GM15510 (cell line): ENCODE measurements around the gene XKR8.

ENCODE experiments used
- POLR2A ChIP-seq: IDR thresholded peaks from 3 replicates; pipeline ENCODE4 v1.6.1; 2011; ENCODE audit warnings: borderline replicate concordance; ENCODE audit not compliant: insufficient read length; ENCODE audit errors: extremely low read depth

The XKR8 gene

DNA sequence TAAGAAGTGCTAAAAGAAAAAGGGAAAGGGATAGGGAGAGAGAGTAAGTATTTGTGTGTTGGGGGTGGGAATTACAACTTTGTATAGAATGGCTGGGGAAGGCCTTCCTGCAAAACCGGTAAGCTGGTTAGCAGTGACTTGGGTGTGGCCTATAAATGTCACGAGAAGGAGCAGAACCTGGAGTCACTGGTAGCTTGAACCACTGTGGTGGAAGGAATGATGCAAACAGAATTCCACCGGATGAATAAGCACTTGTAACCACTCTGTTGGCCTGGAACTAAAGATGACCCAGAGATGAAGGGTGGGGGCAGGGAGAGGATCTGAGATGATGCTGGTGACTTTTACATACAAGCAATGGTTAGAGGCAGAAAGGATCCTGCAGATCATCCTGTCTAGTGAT, 8.9 kb downstream of the XKR8 start:
- TF ChIP-seq POLR2A: no peak

DNA sequence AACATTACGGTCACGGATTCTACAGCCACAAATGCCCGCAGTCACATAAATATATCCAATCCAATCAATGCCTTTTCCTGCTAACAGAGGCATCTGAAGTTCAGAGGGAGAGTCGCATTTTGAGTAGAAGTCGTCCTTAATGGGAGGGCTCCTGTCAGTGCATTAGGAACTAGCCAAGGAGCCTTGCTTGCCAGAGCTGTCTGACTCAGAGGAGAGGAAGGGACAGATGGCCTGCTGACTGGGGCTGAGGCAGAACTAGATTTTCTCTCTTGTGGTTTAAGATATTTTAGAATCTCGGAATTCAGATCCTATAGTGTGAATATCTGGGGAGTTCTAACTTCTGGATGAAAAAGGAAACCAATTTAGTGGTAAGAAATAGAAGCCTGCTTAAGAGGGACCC, 10.6 kb downstream of the XKR8 start:
- no peak for TF ChIP-seq POLR2A

DNA sequence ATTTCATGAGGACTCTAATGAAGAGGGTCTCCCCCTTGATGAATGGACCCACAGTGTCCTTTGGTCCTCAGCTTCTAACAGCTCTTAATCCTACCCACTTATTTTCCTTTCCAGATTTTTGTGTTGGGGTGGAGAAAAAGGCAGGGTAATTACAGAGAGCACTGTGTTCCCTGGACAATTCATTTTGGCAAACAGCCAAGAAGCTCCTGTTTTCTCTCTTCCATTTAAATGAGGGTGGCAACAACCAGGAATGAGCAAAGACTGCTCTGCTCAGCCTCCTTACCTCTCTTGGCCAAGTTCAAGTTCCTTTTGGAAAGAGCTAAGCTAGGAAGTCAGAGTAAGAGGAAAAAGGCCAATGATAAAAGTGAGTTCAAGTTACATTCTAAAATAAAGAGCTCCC, 11.9 kb downstream of the XKR8 start:
- no peak for TF ChIP-seq POLR2A

DNA sequence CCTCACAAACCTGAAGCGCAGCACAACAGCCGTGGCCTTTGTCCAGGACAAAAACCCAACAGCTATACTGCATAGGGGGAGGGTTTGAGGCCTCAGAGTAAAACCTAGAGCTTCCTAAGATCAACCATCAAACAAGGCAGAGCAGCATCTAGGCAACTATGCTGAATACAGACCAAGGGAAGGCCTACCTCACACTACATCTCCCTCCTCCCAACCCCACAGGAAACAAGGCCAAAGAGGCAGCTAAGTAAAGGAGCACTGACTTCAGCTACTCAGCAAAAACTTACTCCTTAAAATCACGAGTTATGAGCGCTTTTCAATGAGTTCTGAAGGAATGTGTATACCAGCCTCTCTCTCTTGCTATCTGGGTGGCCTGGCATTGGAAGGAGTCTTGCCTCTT, 12.4 kb downstream of the XKR8 start:
- no peak for TF ChIP-seq POLR2A

DNA sequence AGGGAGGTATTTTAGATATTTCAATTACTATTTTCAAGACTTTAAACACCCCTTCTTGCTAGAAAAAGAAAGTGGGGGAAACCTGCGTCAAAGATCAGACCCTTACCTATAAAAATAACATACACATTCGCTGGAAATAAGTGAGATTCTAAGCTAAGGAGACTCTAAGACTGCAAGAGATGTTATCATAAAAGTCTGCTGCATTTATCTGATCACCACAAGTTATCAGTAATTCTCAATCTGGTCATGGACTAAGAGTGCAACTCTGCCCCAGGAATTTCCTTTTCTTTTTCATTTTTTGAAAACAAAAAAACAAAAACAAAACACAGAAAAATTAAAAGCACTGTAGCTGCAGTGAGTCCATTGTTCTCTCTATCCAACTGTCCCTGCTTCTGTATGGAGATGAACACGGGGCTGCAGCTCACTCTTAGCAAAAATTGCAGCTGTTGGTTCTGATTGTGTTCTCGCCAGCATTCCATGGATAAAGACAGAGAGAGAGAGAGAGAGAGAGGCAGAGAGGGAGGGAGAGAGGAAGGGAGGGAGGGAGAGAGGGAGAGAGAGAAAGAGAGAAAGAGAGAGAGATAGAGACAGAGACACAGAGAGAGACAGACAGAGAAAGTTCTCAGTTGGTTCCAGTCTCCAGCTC, 14.1 kb downstream of the XKR8 start:
- TF ChIP-seq POLR2A: no peak

DNA sequence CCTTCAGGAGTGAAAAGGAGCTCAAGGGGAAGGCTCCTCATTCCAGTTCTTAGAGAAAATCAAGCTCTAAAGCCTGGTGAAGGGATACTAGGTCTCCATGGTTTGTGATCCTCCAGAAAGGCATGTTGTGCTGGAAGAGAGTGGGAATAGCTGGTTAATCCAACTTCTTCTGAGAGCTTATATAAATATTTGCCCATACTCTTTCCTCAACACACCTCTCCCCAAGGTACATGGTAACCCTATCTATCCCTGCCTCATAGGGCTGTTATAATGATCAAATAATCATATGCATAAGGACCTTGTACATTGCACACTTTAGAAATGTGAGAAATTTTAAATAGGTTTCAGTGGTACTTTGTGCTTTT, 14.6 kb downstream of the XKR8 start:
- no peak for TF ChIP-seq POLR2A

DNA sequence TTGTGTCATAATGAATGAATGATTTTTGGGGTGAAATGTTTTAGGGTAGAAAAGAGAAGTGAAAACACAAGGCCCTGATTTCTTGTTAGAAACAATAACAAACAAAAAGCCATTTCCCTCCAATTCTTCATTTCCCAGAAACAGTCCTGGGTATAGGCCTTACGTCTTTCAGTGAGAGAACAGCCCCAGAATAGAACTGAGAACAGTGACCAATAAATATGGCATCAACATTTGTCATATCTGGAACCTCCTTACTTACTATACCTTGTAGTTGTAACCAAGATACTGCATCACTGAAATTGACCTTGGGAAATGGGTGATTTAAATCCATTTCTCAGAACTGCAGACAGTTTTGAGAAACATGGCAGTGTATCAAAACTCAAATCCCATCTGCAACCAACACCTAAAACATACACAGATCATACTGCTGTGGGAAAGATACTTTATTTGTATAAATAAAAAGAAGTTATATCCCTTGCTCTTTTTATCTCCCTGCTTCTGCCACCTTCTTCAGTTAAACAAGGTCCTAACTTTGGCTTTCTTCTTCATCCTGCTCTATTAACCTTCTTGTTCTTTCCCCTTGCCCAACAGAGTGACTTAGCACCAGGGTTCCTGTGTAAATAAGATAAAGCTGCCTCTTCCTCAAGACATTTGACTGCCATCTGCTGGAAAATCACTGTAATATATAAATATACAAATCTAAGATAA, 19.5 kb downstream of the XKR8 start:
- no peak for TF ChIP-seq POLR2A

DNA sequence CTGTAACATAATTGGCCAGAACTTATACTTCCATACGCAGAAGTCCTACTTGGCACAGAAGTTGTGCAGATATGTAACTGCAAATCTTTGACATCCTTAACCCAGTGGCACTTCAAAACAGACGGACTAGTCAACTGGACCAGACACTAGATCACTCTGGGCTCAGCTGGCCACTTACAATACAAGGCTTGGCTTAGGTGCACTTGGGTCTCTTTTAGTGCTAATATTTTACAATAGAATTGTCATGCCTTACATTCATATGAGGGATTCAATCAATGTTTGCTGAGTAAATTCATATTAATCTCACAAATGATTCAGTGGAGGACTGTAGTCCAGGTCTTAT, 20.1 kb downstream of the XKR8 start:
- TF ChIP-seq POLR2A: no peak

DNA sequence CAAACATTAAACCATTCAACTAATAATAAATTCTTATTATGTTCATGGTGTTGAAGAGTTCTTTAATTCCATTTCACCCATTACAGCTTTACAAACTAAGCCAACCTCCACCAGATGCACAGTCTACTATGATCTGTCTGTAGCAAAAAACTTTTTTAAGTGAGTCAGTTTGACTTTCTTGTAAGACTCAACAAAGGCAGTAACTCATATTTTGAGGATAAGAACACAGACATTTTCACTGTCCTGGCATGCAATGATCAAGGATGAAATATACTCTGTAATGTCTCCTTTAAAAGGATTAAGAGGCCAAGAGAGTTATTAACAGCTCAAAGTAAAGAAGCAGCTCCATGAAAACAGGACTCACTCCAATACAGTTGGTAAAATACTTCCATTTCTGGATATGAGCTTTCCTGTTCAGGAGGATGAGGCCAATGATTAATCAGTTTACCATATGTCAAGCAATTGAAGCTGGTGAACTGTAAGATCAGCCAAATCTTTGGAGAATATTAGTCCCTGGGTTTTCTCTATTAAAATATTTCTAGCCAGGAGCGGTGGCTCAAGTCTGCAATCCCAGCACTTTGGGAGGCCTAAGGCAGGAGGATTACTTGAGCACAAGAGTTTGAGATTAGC, 20.6 kb downstream of the XKR8 start:
- no peak for TF ChIP-seq POLR2A

DNA sequence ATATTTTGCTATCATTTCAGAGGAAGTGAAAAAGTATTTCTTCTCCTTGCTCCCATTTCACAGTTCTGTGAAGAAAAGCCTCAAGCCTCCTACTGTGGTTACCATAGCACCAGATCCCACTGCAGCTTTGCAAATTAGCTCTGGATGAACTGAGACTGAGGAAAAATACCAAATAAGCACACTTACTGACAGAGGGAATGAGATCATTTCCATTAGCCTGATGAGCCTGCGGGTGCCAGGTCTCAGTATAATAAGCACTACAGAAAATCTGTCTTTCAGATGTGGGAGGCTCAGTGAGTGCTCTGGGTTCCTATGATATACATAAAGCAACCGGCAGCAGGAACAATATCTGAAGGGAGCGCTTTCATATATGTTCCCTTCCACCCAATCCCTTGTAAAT, 21.4 kb downstream of the XKR8 start:
- TF ChIP-seq POLR2A: no peak

DNA sequence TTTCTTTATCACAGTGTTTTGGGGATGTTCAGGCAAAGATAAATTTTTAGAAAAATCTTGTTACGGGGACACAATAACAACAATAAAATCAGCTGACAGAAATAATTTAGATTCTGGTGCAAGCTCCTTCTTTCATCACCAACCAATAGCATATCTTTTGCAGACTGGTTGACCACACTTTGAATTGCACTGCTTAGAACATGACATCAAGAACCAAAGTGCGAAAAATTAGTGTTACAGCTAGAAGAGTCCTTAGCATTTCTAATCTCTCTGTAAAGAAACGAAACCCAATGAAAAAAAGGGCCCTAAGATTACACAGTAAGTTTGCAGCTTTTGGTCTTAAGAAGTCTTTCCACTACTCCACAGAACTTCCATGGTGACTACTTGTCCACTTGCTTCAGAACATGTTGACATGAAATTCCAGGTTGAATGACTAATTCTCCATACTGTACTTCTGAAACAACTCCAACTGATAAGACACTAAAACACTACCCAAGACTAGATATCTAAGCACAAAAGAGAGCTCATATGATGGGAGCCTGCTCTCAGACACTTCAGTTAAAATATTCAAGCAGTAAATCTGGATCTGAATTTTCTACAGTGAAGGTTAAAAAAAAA, 31.3 kb downstream of the XKR8 start:
- no peak for TF ChIP-seq POLR2A

DNA sequence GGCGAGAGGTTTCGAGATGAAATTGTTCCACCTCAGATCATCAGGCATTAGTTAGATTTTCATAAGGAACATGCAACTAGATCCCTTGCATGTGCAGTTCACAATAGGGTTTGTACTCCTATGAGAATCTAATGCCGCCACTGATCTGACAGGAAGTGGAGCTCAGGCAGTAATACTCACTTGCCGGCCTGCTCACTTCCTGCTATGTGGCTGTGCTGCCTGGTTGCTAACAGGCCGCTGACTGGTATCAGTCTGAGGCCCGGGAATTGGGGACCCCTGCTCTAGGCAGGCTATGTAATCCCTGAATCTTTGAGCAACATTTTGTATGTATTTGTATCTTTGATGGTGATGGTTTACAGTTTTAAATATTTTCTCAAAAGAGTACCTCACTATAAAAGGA, 32.5 kb downstream of the XKR8 start:
- TF ChIP-seq POLR2A: no peak

DNA sequence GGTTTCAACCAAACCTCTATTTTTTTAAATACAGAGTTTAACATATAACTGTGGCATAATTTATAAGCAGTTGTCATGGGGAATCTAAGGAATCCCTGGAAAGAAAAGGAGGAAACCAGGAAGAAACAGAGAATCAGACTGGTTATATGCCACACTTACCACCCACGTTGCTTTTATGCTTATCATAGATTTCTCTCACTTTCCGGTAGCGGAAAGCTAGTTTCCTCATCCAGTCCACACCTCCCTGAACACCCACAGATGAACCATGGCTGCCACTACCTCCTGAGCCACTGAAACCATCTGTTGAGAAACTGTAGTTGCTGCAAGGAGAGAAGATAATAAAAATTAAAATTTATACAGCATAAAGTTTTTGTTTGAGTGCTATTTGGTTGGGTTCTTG, 33.5 kb downstream of the XKR8 start:
- TF ChIP-seq POLR2A: no peak

DNA sequence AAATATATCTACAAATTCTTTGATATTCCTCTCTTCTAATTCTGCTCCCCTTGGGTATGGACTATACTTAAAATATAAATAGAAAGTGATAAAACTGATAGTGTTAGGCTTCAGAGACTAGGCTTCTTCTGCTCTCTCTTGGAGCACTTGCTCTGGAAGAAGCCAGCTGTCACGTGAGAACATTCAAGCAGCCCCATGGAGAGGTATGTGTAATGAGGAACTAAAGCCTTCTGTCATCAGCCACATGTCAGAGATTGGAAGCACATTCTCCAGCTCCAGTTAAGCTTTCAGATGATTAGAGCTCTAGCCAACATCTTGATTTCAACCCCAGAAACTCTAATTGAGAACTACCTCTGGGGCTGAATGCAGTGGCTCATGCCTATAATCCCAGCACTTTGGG, 34.3 kb downstream of the XKR8 start:
- no peak for TF ChIP-seq POLR2A

DNA sequence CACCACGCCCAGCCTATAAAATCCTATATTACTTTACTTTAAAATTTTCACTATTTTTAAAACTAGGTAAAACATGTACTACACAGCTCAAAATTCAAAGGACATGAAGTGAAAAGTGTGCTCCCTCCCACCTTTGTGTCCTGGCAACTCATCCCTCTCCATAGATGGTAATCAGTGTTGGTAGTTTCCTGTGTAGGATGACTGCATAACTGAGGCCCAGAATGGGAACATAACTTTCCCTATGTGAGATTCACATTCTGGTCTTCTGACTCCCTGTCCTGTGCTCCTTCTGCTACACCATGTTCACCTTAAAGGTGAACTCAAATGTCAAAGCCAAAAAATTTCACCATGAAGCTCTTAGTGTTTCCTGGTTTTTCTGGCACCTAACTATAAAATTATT, 39.3 kb downstream of the XKR8 start:
- TF ChIP-seq POLR2A: no peak

DNA sequence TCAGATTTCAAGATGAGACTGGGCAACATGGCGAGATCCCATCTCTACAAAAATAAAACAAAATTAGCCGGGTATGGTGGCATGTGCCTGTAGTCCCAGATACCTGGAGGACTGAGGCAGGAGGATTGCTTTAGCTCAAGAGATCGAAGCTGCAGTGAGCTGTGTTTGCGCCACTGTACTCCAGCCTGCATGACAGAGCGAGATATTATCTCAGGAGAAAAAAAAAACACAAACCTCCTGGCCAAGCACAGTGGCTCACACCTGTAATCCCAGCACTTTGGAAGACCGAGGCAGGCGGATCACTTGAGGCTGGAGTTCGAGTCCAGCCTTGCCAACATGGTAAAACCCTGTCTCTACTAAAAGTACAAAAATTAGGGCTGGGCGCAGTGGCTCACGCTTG, 42.8 kb downstream of the XKR8 start:
- TF ChIP-seq POLR2A: no peak
